Hepatocyte (in vitro differentiated cells): ENCODE data around the gene HDAC8. TPM values are rescaled to one million over a fixed set of nuclear protein-coding genes. Genes with fewer than 3 reads are reported as not detected.

Source experiments
- DNase-seq: peaks from one replicate; pipeline ENCODE4 v3.0.0-alpha.2; 2016; ENCODE audit warnings: low spot score
- H2AFZ ChIP-seq: fragments of 200-600 bp; sonication (generic); 2 replicates; pipeline ENCODE4 v1.6.0; 2016; ENCODE audit warnings: antibody characterized with exemption, mild to moderate bottlenecking
- H3K27ac ChIP-seq: fragments of 200-600 bp; sonication (generic); 2 replicates; pipeline ENCODE4 v1.5.1; 2016; ENCODE audit warnings: mild to moderate bottlenecking
- H3K27me3 ChIP-seq: fragments of 200-600 bp; sonication (generic); 2 replicates; pipeline ENCODE4 v1.6.1; 2016
- H3K36me3 ChIP-seq: fragments of 200-600 bp; sonication (generic); replicated peaks from 2 replicates; pipeline ENCODE4 v1.5.1; 2016; ENCODE audit warnings: low read depth; ENCODE audit not compliant: insufficient read depth
- H3K4me1 ChIP-seq: fragments of 200-600 bp; sonication (generic); 2 replicates; pipeline ENCODE4 v1.5.1; 2016; ENCODE audit warnings: mild to moderate bottlenecking, moderate library complexity; ENCODE audit not compliant: insufficient read depth
- H3K4me2 ChIP-seq: fragments of 200-600 bp; sonication (generic); 2 replicates; pipeline ENCODE4 v1.6.0; 2016
- H3K4me3 ChIP-seq: fragments of 200-600 bp; sonication (generic); 2 replicates; pipeline ENCODE4 v1.5.1; 2016; ENCODE audit warnings: mild to moderate bottlenecking
- H3K79me2 ChIP-seq: fragments of 200-600 bp; sonication (generic); 2 replicates; pipeline ENCODE4 v1.6.0; 2017; ENCODE audit warnings: mild to moderate bottlenecking
- H3K9me2 ChIP-seq: fragments of 200-600 bp; sonication (generic); replicated peaks from 2 replicates; pipeline ENCODE4 v1.6.0; 2017; ENCODE audit warnings: mild to moderate bottlenecking; ENCODE audit not compliant: insufficient read depth
- H3K9me3 ChIP-seq: fragments of 200-600 bp; sonication (generic); 2 replicates; pipeline ENCODE4 v1.5.1; 2016; ENCODE audit warnings: low read depth, mild to moderate bottlenecking
- H4K20me1 ChIP-seq: fragments of 200-600 bp; sonication (generic); 2 replicates; pipeline ENCODE4 v1.6.0; 2016; ENCODE audit warnings: mild to moderate bottlenecking; ENCODE audit not compliant: insufficient read depth, poor library complexity, severe bottlenecking
- EZH2 ChIP-seq: fragments of 200-600 bp; sonication (generic); IDR thresholded peaks from 2 replicates; pipeline ENCODE4 v1.6.1; 2016; ENCODE audit warnings: antibody characterized with exemption, mild to moderate bottlenecking, borderline replicate concordance
- EZH2phosphoT487 ChIP-seq: fragments of 200-600 bp; sonication (generic); IDR thresholded peaks from one replicate; pipeline ENCODE4 v1.6.1; 2018; ENCODE audit warnings: antibody characterized with exemption, mild to moderate bottlenecking, low read depth, moderate library complexity; ENCODE audit not compliant: unreplicated experiment, severe bottlenecking
- WGBS: methylation state at CpG from one replicate; pipeline ENCODE4 v1.1.6; 2016; ENCODE audit warnings: low lambda C conversion rate; ENCODE audit errors: missing lambda C conversion rate; 5-methylcytosine and 5-hydroxymethylcytosine counted together
- polyA plus RNA-seq: library from polyadenylated mRNA; unstranded; fragments of >200 nt; fragmentation: Nextera tagmentation; extraction: Ambion mirVana; gene quantifications from 2 replicates; pipeline ENCODE4 v1.2.1, GENCODE V29; 2016
- total RNA-seq: library from RNA; depleted of rRNA; stranded (reverse); fragments of >200 nt; gene quantifications from 2 replicates; pipeline ENCODE4 v1.2.3, GENCODE V29; 2014
- TF ChIP-seq, protein P1 (sequence below): fragments of 200-600 bp; sonication (generic); IDR thresholded peaks from 2 replicates; pipeline ENCODE4 v1.5.1; 2016; ENCODE audit warnings: antibody characterized with exemption, mild to moderate bottlenecking; ENCODE audit not compliant: poor library complexity

The HDAC8 gene
- total and polyA plus RNA-seq, 2 experiments from 2014 or later = 29.4 to 29.5 TPM

DNA sequence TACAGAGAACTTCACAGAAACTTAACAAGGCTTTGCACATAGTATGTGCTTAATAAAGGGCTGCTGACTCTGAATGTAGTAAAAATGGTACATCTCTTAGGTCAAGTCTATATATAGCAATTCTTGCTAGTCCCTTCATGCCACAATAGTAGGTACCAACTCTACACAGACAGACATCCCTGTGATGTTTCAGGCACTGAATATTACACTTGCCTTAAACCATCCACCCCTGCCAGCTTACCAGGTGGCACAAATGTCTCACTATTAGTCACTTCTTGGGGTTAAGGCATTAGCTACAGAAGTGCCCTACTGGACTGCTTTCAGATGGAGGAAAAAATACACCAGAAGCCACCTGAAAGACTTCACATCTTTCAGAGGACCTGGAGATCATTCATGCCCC lies 180.6 kb downstream of the HDAC8 start:
- H3K4me3 ChIP-seq = no peak overlapping the region
- H2AFZ ChIP-seq = no peak overlapping the region
- TF ChIP-seq EZH2 = no peak
- TF ChIP-seq, protein P1, sequence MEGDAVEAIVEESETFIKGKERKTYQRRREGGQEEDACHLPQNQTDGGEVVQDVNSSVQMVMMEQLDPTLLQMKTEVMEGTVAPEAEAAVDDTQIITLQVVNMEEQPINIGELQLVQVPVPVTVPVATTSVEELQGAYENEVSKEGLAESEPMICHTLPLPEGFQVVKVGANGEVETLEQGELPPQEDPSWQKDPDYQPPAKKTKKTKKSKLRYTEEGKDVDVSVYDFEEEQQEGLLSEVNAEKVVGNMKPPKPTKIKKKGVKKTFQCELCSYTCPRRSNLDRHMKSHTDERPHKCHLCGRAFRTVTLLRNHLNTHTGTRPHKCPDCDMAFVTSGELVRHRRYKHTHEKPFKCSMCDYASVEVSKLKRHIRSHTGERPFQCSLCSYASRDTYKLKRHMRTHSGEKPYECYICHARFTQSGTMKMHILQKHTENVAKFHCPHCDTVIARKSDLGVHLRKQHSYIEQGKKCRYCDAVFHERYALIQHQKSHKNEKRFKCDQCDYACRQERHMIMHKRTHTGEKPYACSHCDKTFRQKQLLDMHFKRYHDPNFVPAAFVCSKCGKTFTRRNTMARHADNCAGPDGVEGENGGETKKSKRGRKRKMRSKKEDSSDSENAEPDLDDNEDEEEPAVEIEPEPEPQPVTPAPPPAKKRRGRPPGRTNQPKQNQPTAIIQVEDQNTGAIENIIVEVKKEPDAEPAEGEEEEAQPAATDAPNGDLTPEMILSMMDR = no peak
- H3K4me1 ChIP-seq = no peaks in the 10 kb centered on the region
- H3K4me2 ChIP-seq = no peak overlapping the region
- no peaks in the 10 kb centered on the region for H3K27me3 ChIP-seq
- H3K27ac ChIP-seq = no peak overlapping the region
- H3K9me3 ChIP-seq = no peaks in the 10 kb centered on the region
- H3K36me3 ChIP-seq = no peaks in the 10 kb centered on the region
- no peaks in the 10 kb centered on the region for H3K79me2 ChIP-seq
- DNase-seq = no peak
- no peaks in the 10 kb centered on the region for H3K9me2 ChIP-seq
- no peaks in the 10 kb centered on the region for H4K20me1 ChIP-seq

DNA sequence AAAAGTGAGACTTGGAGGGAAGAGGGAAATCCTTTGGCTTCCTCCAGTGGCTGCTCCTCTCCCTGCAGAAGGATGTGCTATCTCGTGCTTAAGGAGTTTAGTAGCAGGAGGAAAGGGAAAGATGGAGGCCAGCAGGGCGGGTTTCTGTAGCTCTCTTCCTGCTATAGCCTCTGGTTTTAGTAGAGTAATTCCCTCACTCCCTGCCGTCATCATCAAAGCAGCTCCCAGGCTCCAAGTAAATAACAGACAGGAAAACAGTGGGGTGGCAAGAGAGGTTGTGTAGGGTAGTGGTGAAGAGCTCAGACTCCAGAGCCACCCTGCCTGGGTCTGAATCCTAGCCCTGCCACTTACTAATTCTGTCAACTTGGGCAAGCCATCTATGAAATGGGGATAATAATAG lies 185.4 kb downstream of the HDAC8 start:
- no peak overlapping the region for H3K4me3 ChIP-seq
- WGBS = 68% methylated on average over 3 of the region's 3 CpGs

DNA sequence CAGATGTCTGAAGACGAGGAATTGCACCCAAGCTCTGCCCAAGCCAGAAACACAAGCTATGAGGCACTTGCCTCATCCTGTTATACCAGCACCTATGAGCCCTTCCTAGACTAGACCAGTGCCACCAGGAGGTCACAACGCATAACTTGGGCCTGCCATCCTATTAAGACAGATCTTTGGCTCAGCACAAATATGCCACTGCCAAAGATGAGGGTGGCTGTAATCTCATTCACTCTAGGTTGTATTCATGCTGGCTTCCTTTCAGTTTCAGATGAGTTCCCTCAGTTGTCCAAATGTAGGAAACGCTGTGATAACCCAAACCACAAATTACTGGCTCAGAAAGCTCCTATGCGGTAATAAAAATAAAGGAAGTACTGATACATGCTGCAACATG lies 190.4 kb downstream of the HDAC8 start:
- no peaks in the 10 kb centered on the region for H3K4me1 ChIP-seq
- no peak overlapping the region for H2AFZ ChIP-seq
- no peaks in the 10 kb centered on the region for H3K79me2 ChIP-seq
- H4K20me1 ChIP-seq = no peaks in the 10 kb centered on the region
- no peaks in the 10 kb centered on the region for H3K9me2 ChIP-seq
- no peak overlapping the region for H3K27ac ChIP-seq
- H3K4me2 ChIP-seq = no peak overlapping the region
- H3K27me3 ChIP-seq = no peaks in the 10 kb centered on the region
- no peak for DNase-seq
- WGBS = 46% methylated on average over 4 of the region's 4 CpGs
- no peak overlapping the region for H3K4me3 ChIP-seq
- H3K9me3 ChIP-seq = no peaks in the 10 kb centered on the region
- TF ChIP-seq, protein P1 = no peak
- no peak for TF ChIP-seq EZH2
- TF ChIP-seq EZH2phosphoT487 = no peak
- H3K36me3 ChIP-seq = no peaks in the 10 kb centered on the region

More for the DNA sequence above, 185.4 kb downstream of the HDAC8 start:
- no peak overlapping the region for H3K27ac ChIP-seq
- TF ChIP-seq, protein P1 = no peak
- no peak for TF ChIP-seq EZH2phosphoT487
- TF ChIP-seq EZH2 = no peak
- no peaks in the 10 kb centered on the region for H3K4me1 ChIP-seq
- no peaks in the 10 kb centered on the region for H3K36me3 ChIP-seq
- H3K9me3 ChIP-seq = no peaks in the 10 kb centered on the region
- no peaks in the 10 kb centered on the region for H3K27me3 ChIP-seq
- H4K20me1 ChIP-seq = no peaks in the 10 kb centered on the region
- H3K79me2 ChIP-seq = no peaks in the 10 kb centered on the region
- H3K9me2 ChIP-seq = no peaks in the 10 kb centered on the region
- H2AFZ ChIP-seq = no peak overlapping the region
- DNase-seq = no peak
- H3K4me2 ChIP-seq = no peak overlapping the region
